ENCODE measurements around the gene CYP4F12. TPM values are rescaled to one million over a fixed set of nuclear protein-coding genes. Genes with fewer than 3 reads are reported as not detected.

Gene CYP4F12
- total and polyA plus RNA-seq, 10 of the 15 experiments (the other 5 are each of a cell fraction or from before 2014, with no cell fraction given), result 0.12 to 0.20 TPM; not detected in 8

DNA sequence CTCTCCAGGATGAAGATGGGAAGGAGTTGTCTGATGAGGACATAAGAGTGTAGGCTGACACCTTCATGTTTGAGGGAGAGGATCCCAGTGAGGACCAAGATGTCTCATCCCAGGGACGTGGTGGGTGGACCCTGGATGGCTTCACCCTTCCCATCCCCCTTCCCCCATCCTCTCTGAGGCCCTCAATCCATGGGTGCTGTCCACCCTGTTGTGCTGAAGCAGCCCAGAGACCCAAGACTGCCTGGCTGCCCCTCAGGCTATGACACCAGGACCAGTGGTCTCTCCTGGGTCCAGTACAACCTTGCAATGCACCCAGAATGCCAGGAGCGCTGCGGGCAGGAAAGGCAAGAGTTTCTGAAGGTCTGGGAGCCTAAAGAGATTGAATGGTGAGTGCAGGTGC, 3.4 kb upstream of the CYP4F12 start (continued):
- TF ChIP-seq, protein P1, sequence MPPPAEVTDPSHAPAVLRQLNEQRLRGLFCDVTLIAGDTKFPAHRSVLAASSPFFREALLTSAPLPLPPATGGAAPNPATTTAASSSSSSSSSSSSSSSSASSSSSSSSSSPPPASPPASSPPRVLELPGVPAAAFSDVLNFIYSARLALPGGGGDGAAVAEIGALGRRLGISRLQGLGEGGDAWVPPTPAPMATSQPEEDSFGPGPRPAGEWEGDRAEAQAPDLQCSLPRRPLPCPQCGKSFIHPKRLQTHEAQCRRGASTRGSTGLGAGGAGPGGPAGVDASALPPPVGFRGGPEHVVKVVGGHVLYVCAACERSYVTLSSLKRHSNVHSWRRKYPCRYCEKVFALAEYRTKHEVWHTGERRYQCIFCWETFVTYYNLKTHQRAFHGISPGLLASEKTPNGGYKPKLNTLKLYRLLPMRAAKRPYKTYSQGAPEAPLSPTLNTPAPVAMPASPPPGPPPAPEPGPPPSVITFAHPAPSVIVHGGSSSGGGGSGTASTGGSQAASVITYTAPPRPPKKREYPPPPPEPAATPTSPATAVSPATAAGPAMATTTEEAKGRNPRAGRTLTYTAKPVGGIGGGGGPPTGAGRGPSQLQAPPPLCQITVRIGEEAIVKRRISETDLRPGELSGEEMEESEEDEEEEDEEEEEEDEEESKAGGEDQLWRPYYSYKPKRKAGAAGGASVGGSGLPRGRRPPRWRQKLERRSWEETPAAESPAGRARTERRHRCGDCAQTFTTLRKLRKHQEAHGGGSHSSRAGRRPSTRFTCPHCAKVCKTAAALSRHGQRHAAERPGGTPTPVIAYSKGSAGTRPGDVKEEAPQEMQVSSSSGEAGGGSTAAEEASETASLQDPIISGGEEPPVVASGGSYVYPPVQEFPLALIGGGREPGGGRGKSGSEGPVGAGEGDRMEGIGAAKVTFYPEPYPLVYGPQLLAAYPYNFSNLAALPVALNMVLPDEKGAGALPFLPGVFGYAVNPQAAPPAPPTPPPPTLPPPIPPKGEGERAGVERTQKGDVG (CRISPR knock-in tag; IDR thresholded peaks at IDR 0.05), result no peak
- TF ChIP-seq CHD4 (IDR thresholded peaks at IDR 0.05), result no peak
- no peak for TF ChIP-seq ZBED1 (IDR thresholded peaks at IDR 0.05; ENCODE audit: borderline replicate concordance)
- TF ChIP-seq BMI1 (IDR thresholded peaks at IDR 0.05; ENCODE audit: borderline replicate concordance), result no peak

DNA sequence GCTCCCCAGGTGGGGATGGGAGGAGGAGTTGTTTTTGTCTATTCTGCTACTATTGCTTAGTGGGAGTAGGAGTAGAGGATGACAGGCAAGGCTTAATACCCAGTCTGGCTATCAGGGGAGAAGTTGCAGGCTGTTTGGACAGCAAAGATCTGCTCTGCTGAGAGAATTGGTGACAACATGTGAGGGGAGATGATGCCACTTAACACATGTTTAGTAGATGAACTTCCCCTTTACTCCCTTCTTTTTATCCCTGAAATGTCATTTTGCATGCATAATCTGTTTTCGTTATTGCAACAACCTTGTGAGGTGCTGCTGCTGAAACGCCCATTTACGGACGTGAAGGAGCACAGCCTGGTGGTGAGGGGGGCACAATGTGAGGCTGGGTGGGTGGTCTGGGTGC, 3.0 kb upstream of the CYP4F12 start:
- H3K79me2 ChIP-seq (ENCODE audit: control insufficient read depth, insufficient read depth, low read length), result no peaks in the 10 kb centered on the region
- H3K4me1 ChIP-seq (ENCODE audit: control insufficient read depth, insufficient read depth, low read length), result no peaks in the 10 kb centered on the region
- H3K27ac ChIP-seq (ENCODE audit: control insufficient read depth, insufficient read depth), result no peak overlapping the region
- no peak for ATAC-seq
- ChIA-PET POLR2A (no interaction called here), SMC1A (ENCODE audit: uncharacterized antibody, unreplicated experiment) (no interaction called here), RAD21 (ENCODE audit: unreplicated experiment) (no interaction called here), CTCF (no interaction called here)
- 23% methylated on average over 4 of the region's 4 CpGs for WGBS (ENCODE audit: insufficient coverage, insufficient replicate concordance, low lambda C conversion rate, missing lambda C conversion rate)
- H3K9ac ChIP-seq (ENCODE audit: control insufficient read depth, insufficient read depth, low read length), result no peak overlapping the region
- FAIRE-seq, result no peak
- no peak overlapping the region for H3K4me2 ChIP-seq (ENCODE audit: control insufficient read depth, insufficient read depth)
- no TSS peak for BruUV-seq (replicated peaks)
- no peak overlapping the region for H3K4me3 ChIP-seq
- H3K36me3 ChIP-seq (ENCODE audit: control insufficient read depth in 2 of 2, insufficient read depth in 2 of 2, low read length in 1 of 2), result no peaks in the 10 kb centered on the region
- intact Hi-C loops (cut with micrococcal nuclease; ENCODE audit: unreplicated experiment) (no loop called here), in situ Hi-C loops (cut with MboI) (loop anchor here (5.0 kb wide), 1 partner anchor 107 kb away; no protein-coding TSS in a partner anchor)
- no peak overlapping the region for H2AFZ ChIP-seq (ENCODE audit: control insufficient read depth, low read depth, low read length)
- H4K20me1 ChIP-seq (ENCODE audit: control insufficient read depth, insufficient read depth), result no peaks in the 10 kb centered on the region
- no peak for DNase-seq (ENCODE audit: low read depth, low spot score)
- no peaks in the 10 kb centered on the region for H3K9me3 ChIP-seq (replicated peaks; ENCODE audit: control insufficient read depth, insufficient read depth, low read length)
- H3K27me3 ChIP-seq (replicated peaks in 1 of 2; ENCODE audit: control insufficient read depth in 2 of 2, insufficient read depth in 2 of 2, low read length in 1 of 2), result no peaks in the 10 kb centered on the region
- TF ChIP-seq SIN3A (IDR thresholded peaks at IDR 0.05; ENCODE audit: low read depth, low read length), result no peak
- TF ChIP-seq CEBPB (IDR thresholded peaks at IDR 0.05; ENCODE audit: borderline replicate concordance in 1 of 2, low read depth in 2 of 2, low read length in 2 of 2), result no peak
- no peak for TF ChIP-seq ZNF592 (IDR thresholded peaks at IDR 0.05)
- no peak for TF ChIP-seq SUPT20H (IDR thresholded peaks at IDR 0.05; ENCODE audit: borderline replicate concordance, control insufficient read depth, low read depth, low read length)
- TF ChIP-seq, protein P2, sequence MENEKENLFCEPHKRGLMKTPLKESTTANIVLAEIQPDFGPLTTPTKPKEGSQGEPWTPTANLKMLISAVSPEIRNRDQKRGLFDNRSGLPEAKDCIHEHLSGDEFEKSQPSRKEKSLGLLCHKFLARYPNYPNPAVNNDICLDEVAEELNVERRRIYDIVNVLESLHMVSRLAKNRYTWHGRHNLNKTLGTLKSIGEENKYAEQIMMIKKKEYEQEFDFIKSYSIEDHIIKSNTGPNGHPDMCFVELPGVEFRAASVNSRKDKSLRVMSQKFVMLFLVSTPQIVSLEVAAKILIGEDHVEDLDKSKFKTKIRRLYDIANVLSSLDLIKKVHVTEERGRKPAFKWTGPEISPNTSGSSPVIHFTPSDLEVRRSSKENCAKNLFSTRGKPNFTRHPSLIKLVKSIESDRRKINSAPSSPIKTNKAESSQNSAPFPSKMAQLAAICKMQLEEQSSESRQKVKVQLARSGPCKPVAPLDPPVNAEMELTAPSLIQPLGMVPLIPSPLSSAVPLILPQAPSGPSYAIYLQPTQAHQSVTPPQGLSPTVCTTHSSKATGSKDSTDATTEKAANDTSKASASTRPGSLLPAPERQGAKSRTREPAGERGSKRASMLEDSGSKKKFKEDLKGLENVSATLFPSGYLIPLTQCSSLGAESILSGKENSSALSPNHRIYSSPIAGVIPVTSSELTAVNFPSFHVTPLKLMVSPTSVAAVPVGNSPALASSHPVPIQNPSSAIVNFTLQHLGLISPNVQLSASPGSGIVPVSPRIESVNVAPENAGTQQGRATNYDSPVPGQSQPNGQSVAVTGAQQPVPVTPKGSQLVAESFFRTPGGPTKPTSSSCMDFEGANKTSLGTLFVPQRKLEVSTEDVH (IDR thresholded peaks at IDR 0.05; ENCODE audit: low read depth, partially characterized antibody), result no peak
- TF ChIP-seq EGR1 (IDR thresholded peaks at IDR 0.05; ENCODE audit: borderline replicate concordance in 1 of 2, low read depth in 2 of 2, low read length in 2 of 2), result no peak

All from GM12878 (cell line).